Mammary epithelial cell (primary cell): ENCODE measurements around the gene HYAL3.

Experiments used
- CTCF ChIP-seq, 2 donors: IDR thresholded peaks in 1 of 2; conservative IDR thresholded peaks in 1 of 2; 2 replicates each; pipeline ENCODE4 v1.5.1; 2011 to 2012; ENCODE audit warnings: inconsistent platforms in 2 of 2, low read length in 2 of 2, mild to moderate bottlenecking in 2 of 2, control low read depth in 1 of 2, low read depth in 1 of 2; ENCODE audit not compliant: insufficient read depth in 1 of 2; ENCODE audit errors: extremely low read depth in 1 of 2
- EZH2 ChIP-seq: IDR thresholded peaks from 2 replicates; pipeline ENCODE4 v1.6.1; 2012; ENCODE audit warnings: low read length, inconsistent platforms, borderline replicate concordance

GRCh38 chr3:50264964-50265485, 34.2 kb downstream of the HYAL3 start:
- TF ChIP-seq CTCF (conservative IDR thresholded peaks at IDR 0.05 in 1 of 2, IDR thresholded peaks at IDR 0.05 in 1 of 2; ENCODE audit: extremely low read depth in 1 of 2, insufficient read depth in 1 of 2, low read depth in 1 of 2, low read length in 2 of 2): no peak
- TF ChIP-seq EZH2: no peak
